Mesenchymal stem cell (in vitro differentiated cells and primary cell): ENCODE data around the gene TPMT.
"Not testable (repeated sequence)": the region's sequence is repeated elsewhere in the genome, so short reads cannot be mapped to it uniquely, and the experiment has no call there.

ENCODE experiments used
- DNase-seq: peaks from one replicate; pipeline ENCODE4 v3.0.0-alpha.2; 2013
- H2AFZ ChIP-seq: one replicate; pipeline ENCODE4 v1.6.1; 2013; ENCODE audit warnings: low read depth, mild to moderate bottlenecking, control low read depth, inconsistent platforms, low read length, moderate library complexity
- H2AK5ac ChIP-seq: 2 replicates; pipeline ENCODE4 v1.6.1; 2013; ENCODE audit warnings: low read length, moderate library complexity, mild to moderate bottlenecking, inconsistent platforms; ENCODE audit not compliant: severe bottlenecking
- H2BK120ac ChIP-seq: one replicate; pipeline ENCODE4 v1.6.1; 2013; ENCODE audit warnings: low read depth, mild to moderate bottlenecking, inconsistent platforms, low read length, moderate library complexity
- H2BK12ac ChIP-seq, 2 experiments: one replicate each; pipeline ENCODE4 v1.6.1; 2013; ENCODE audit warnings: inconsistent platforms in 2 of 2, low read length in 2 of 2, mild to moderate bottlenecking in 2 of 2, moderate library complexity in 2 of 2, control low read depth in 1 of 2
- H2BK15ac ChIP-seq: one replicate; pipeline ENCODE4 v1.6.1; 2013; ENCODE audit warnings: mild to moderate bottlenecking, low read depth, inconsistent platforms; ENCODE audit not compliant: poor library complexity, severe bottlenecking
- H2BK5ac ChIP-seq: 2 replicates; pipeline ENCODE4 v1.6.1; 2013; ENCODE audit warnings: low read depth, mild to moderate bottlenecking, low read length, control low read depth, inconsistent platforms; ENCODE audit not compliant: poor library complexity, severe bottlenecking
- H3K14ac ChIP-seq, 2 experiments: one replicate each; pipeline ENCODE4 v1.6.1; 2013; ENCODE audit warnings: inconsistent platforms in 2 of 2, low read length in 2 of 2, control low read depth in 1 of 2, mild to moderate bottlenecking in 1 of 2, moderate library complexity in 1 of 2
- H3K18ac ChIP-seq, 2 experiments: one replicate each; pipeline ENCODE4 v1.6.1; 2013; ENCODE audit warnings: inconsistent platforms in 2 of 2, low read length in 2 of 2, control low read depth in 1 of 2, low read depth in 1 of 2, mild to moderate bottlenecking in 1 of 2
- H3K23ac ChIP-seq, 2 experiments: one replicate each; pipeline ENCODE4 v1.6.1; 2013; ENCODE audit warnings: inconsistent platforms in 2 of 2, low read length in 2 of 2, mild to moderate bottlenecking in 2 of 2, moderate library complexity in 2 of 2, control low read depth in 1 of 2
- H3K27ac ChIP-seq: 2 replicates; pipeline ENCODE4 v1.5.1; 2013; ENCODE audit warnings: mild to moderate bottlenecking, moderate library complexity, low read length, control low read depth, inconsistent platforms; ENCODE audit not compliant: poor library complexity, severe bottlenecking
- H3K27me3 ChIP-seq, 2 experiments: 2 replicates each; pipeline versions ENCODE4 v1.6.1 to v1.7.0; 2013; ENCODE audit warnings: low read length in 2 of 2, mild to moderate bottlenecking in 2 of 2, moderate library complexity in 2 of 2, control low read depth in 1 of 2, inconsistent platforms in 1 of 2; ENCODE audit not compliant: control insufficient read depth in 1 of 2, insufficient read depth in 1 of 2
- H3K36me3 ChIP-seq, 2 experiments: 2 replicates each; pipeline versions ENCODE4 v1.6.1 to v1.7.0; 2013; ENCODE audit warnings: low read length in 2 of 2, control low read depth in 1 of 2, inconsistent platforms in 1 of 2, low read depth in 1 of 2, mild to moderate bottlenecking in 1 of 2; ENCODE audit not compliant: insufficient read depth in 2 of 2, control insufficient read depth in 1 of 2
- H3K4ac ChIP-seq, 2 experiments: one replicate each; pipeline ENCODE4 v1.6.1; 2013; ENCODE audit warnings: inconsistent platforms in 2 of 2, low read length in 2 of 2, mild to moderate bottlenecking in 2 of 2, moderate library complexity in 2 of 2, control low read depth in 1 of 2, low read depth in 1 of 2
- H3K4me1 ChIP-seq: 2 replicates; pipeline ENCODE4 v1.6.1; 2013; ENCODE audit warnings: low read depth, low read length, control low read depth; ENCODE audit not compliant: control insufficient read depth, insufficient read depth
- H3K4me2 ChIP-seq: 2 replicates; pipeline ENCODE4 v1.6.1; 2013; ENCODE audit warnings: low read length, mild to moderate bottlenecking, inconsistent platforms; ENCODE audit not compliant: poor library complexity, severe bottlenecking
- H3K4me3 ChIP-seq, 2 experiments: 2 replicates each; pipeline versions ENCODE4 v1.5.1 to v1.7.0; 2013; ENCODE audit warnings: low read length in 2 of 2, mild to moderate bottlenecking in 2 of 2, control low read depth in 1 of 2, low read depth in 1 of 2; ENCODE audit not compliant: insufficient read depth in 1 of 2
- H3K79me1 ChIP-seq: replicated peaks from 2 replicates; pipeline ENCODE4 v1.6.1; 2013; ENCODE audit warnings: mild to moderate bottlenecking, control low read depth, low read length, inconsistent platforms; ENCODE audit not compliant: poor library complexity, severe bottlenecking
- H3K9ac ChIP-seq: 2 replicates; pipeline ENCODE4 v1.7.0; 2013; ENCODE audit warnings: mild to moderate bottlenecking, low read length, moderate library complexity
- H3K9me3 ChIP-seq: 2 replicates; pipeline ENCODE4 v1.7.0; 2013; ENCODE audit warnings: mild to moderate bottlenecking, low read length; ENCODE audit not compliant: control insufficient read depth
- H4K8ac ChIP-seq: one replicate; pipeline ENCODE4 v1.6.1; 2013; ENCODE audit warnings: inconsistent platforms, mild to moderate bottlenecking, low read length, moderate library complexity
- H4K91ac ChIP-seq: one replicate; pipeline ENCODE4 v1.6.1; 2013; ENCODE audit warnings: mild to moderate bottlenecking, low read length, inconsistent platforms
- WGBS: methylation state at CpG from one replicate; pipeline ENCODE4 v1.1.7; 2013; ENCODE audit warnings: mixed read lengths; 5-methylcytosine and 5-hydroxymethylcytosine counted together

The TPMT gene

DNA sequence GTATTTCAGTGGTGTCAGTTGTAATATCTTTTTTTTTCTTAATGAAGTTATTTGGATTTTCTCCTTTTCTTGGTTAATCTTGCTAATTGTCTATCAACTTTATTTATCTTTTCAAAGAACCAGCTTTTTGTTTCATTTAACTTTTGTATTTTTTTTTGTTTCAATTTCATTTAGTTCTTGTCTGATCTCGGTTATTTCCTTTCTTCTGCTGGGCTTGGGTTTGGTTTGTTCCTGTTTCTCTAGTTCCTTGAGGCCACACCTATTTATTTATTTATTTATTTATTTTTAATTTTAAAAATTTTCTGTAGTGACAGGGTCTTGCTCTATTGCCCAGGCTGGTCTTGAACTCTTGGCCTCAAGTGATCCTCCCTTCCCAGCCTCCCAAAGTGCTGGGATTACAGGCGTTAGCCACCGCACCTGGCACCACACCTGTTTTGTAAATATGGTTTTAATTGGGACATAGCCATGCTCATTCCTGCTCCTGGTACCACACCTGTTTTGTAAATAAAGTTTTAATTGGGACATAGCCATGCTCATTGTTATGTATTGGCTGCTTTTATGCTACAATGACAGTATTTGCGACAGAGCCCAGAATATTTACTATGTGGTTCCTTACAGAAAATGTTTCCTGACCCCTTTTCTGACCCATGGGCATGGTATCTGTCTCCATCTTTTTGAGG is 22.5 kb upstream of the TPMT start:
- Histone ChIP-seq H2BK12ac (no peak overlapping the region), H3K14ac (no peak overlapping the region), H3K4ac (no peak overlapping the region), H3K9ac (no peak overlapping the region), H3K27ac (no peak overlapping the region), H2BK15ac (no peak overlapping the region), H3K36me3 (peaks cover 0 to 13% of the 10 kb centered on the region in 2 experiments), H2BK120ac (no peak overlapping the region), H3K27me3 (no peaks in the 10 kb centered on the region), H3K4me2 (no peak overlapping the region), H3K23ac (no peak overlapping the region), H3K4me3 (no peak overlapping the region), H2BK5ac (no peak overlapping the region), H3K4me1 (peaks cover 3% of the 10 kb centered on the region), H3K18ac (no peak overlapping the region), H4K91ac (no peak overlapping the region), H2AFZ (no peak overlapping the region), H4K8ac (no peak overlapping the region), H2AK5ac (no peak overlapping the region), H3K9me3 (no peaks in the 10 kb centered on the region), H3K79me1 (peaks cover 1% of the 10 kb centered on the region)
- 93% methylated on average over 3 of the region's 4 CpGs for WGBS
- no peak for DNase-seq

DNA sequence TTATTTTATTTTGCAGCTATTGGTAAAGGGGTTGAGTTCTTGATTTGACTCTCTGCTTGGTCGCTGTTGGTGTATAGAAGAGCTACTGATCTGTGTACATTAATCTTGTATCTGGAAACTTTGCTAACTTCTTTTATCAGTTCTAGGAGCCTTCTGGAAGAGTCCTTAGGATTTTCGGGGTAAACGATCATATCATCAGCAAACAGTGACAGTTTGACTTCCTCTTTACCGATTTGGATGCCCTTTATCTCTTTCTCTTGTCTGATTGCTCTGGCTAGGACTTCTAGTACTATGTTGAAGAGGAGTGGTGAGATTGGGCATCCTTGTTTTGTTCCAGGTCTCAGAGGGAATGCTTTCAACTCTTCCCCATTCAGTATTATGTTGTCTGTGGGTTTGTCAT is 21.3 kb upstream of the TPMT start:
- WGBS = 91% methylated on average over 4 of the region's 4 CpGs
- H3K18ac ChIP-seq, H3K4ac ChIP-seq, H3K79me1 ChIP-seq, H2BK5ac ChIP-seq, H3K14ac ChIP-seq, H2BK120ac ChIP-seq, H3K4me1 ChIP-seq, H2BK15ac ChIP-seq, H4K8ac ChIP-seq, H2AK5ac ChIP-seq, H3K9me3 ChIP-seq, H3K9ac ChIP-seq, H3K4me3 ChIP-seq, H3K27ac ChIP-seq, H3K23ac ChIP-seq, H3K27me3 ChIP-seq, H2AFZ ChIP-seq, H2BK12ac ChIP-seq, H3K4me2 ChIP-seq, H4K91ac ChIP-seq, DNase-seq: not testable (repeated sequence)
- peaks cover 0 to 23% of the 10 kb centered on the region in 2 experiments for H3K36me3 ChIP-seq

DNA sequence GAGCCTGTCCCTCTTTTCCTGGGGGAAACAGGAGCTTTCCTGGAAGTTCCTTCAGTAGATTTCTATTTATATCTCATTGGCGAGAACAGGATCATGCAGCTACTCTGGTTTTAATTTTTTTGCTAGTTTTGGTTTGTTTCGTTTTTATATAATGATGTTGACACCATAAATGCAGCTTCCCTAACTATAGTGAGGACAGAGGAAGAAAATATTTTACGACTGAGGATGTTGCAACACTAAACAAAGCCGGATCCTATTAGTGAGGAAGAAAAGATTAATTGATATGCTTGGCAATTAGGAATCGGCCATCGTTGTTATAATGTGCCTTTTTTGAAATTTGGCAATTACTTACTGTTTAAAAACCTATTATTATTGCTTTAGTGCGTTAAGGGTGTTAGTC is 17.0 kb upstream of the TPMT start:
- no peak overlapping the region for H4K91ac ChIP-seq
- no peak overlapping the region for H2AK5ac ChIP-seq
- WGBS = 96% methylated on average over 6 of the region's 7 CpGs
- H3K36me3 ChIP-seq = peaks cover 6 to 46% of the 10 kb centered on the region in 2 experiments
- no peak overlapping the region for H2BK12ac ChIP-seq
- no peak overlapping the region for H3K4me2 ChIP-seq
- H2AFZ ChIP-seq = no peak overlapping the region
- no peak overlapping the region for H3K14ac ChIP-seq
- DNase-seq = no peak
- H3K9me3 ChIP-seq = peaks cover 5% of the 10 kb centered on the region
- H3K18ac ChIP-seq = no peak overlapping the region
- no peak overlapping the region for H3K9ac ChIP-seq
- H3K4me3 ChIP-seq = no peak overlapping the region
- H3K79me1 ChIP-seq = no peaks in the 10 kb centered on the region
- H2BK5ac ChIP-seq = no peak overlapping the region
- no peak overlapping the region for H2BK120ac ChIP-seq
- H2BK15ac ChIP-seq = no peak overlapping the region
- H3K27ac ChIP-seq = no peak overlapping the region
- no peak overlapping the region for H3K23ac ChIP-seq
- no peak overlapping the region for H4K8ac ChIP-seq
- H3K4ac ChIP-seq = no peak overlapping the region
- H3K4me1 ChIP-seq = no peaks in the 10 kb centered on the region
- H3K27me3 ChIP-seq = no peaks in the 10 kb centered on the region

DNA sequence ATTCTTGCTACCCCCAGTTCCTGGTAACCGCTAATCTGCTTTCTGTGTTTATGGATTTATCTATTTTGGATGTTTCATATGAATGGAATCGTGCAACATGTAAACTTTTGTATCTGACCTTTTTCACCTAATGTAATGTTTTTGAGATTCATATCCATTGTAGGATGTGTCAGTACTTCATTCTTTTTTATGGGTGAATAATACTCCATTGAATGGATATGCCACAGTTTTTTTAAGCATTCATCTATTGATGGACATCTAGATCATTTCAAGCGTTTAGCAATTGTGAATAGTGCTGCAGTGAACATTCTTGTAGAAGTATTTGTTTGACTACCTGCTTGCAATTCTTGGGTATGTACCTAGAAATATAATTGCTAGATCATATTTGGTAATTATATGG is 13.4 kb upstream of the TPMT start:
- Histone ChIP-seq H3K14ac (no peak overlapping the region), H3K79me1 (no peaks in the 10 kb centered on the region), H2AFZ (no peak overlapping the region), H4K91ac (no peak overlapping the region), H2BK120ac (no peak overlapping the region), H2BK12ac (no peak overlapping the region), H3K4me3 (no peak overlapping the region), H2BK15ac (no peak overlapping the region), H2AK5ac (no peak overlapping the region), H3K9ac (no peak overlapping the region), H3K4ac (no peak overlapping the region), H3K4me2 (no peak overlapping the region), H3K18ac (no peak overlapping the region), H2BK5ac (no peak overlapping the region), H3K36me3 (peaks cover 6 to 49% of the 10 kb centered on the region in 2 experiments), H4K8ac (no peak overlapping the region), H3K27me3 (no peaks in the 10 kb centered on the region), H3K27ac (no peak overlapping the region), H3K9me3 (peaks cover 5% of the 10 kb centered on the region), H3K4me1 (no peaks in the 10 kb centered on the region), H3K23ac (no peak overlapping the region)
- DNase-seq = no peak
- 100% methylated on average over 1 of the region's 3 CpGs for WGBS
